ENCODE measurements around the gene ZBTB40. TPM values are rescaled to one million over a fixed set of nuclear protein-coding genes. Genes with fewer than 3 reads are reported as not detected.

ZBTB40 gene
- total RNA-seq, 1 donor from 2014 or later = 13.0 TPM

- Histone ChIP-seq H3K4me3 (no peak overlapping the region), H3K27me3 (no peaks in the 10 kb centered on the region), H3K27ac (no peak overlapping the region), H3K36me3 (no peaks in the 10 kb centered on the region), H3K4me1 (peaks cover 0 to 9% of the 10 kb centered on the region in 2 donors), H3K9me3 (peaks cover 0 to 6% of the 10 kb centered on the region in 2 donors)
- no peak for DNase-seq (ENCODE audit: low spot score in 2 of 2)
- intact Hi-C loops (cut with DNase I) = no loop called here
- no peak for TF ChIP-seq CTCF (IDR thresholded peaks at IDR 0.05)
These were observed 14.0 kb downstream of the ZBTB40 start for GRCh38 chr1:22465671-22466070.

- no peak overlapping the region for H3K4me3 ChIP-seq
- no peak for TF ChIP-seq CTCF (IDR thresholded peaks at IDR 0.05)
- H3K9me3 ChIP-seq = peaks cover 0 to 1% of the 10 kb centered on the region in 2 donors
- peaks cover 9 to 22% of the 10 kb centered on the region in 2 donors for H3K4me1 ChIP-seq
- DNase-seq (ENCODE audit: low spot score in 2 of 2) = no peak
- no peak overlapping the region for H3K27ac ChIP-seq
- H3K36me3 ChIP-seq = no peaks in the 10 kb centered on the region
- intact Hi-C loops (cut with DNase I) = no loop called here
- no peaks in the 10 kb centered on the region for H3K27me3 ChIP-seq
These were observed 18.6 kb downstream of the ZBTB40 start for GRCh38 chr1:22470227-22470626.

- Histone ChIP-seq H3K9me3 (no peaks in the 10 kb centered on the region), H3K4me3 (no peak overlapping the region), H3K4me1 (peaks cover 9 to 22% of the 10 kb centered on the region in 2 donors), H3K36me3 (no peaks in the 10 kb centered on the region), H3K27me3 (no peaks in the 10 kb centered on the region), H3K27ac (peak overlapping the region in 1 of 2 donors; percentile 37)
- DNase-seq (ENCODE audit: low spot score in 2 of 2) = no peak
- TF ChIP-seq CTCF (IDR thresholded peaks at IDR 0.05) = no peak
- intact Hi-C loops (cut with DNase I) = no loop called here
These were observed 19.4 kb downstream of the ZBTB40 start for GRCh38 chr1:22471078-22471477.

- intact Hi-C loops (cut with DNase I) = no loop called here
- H3K4me3 ChIP-seq = no peak overlapping the region
- DNase-seq (ENCODE audit: low spot score in 2 of 2) = no peak
- H3K27ac ChIP-seq = peak overlapping the region; percentile 37 to 62
- TF ChIP-seq CTCF (IDR thresholded peaks at IDR 0.05) = no peak
- H3K9me3 ChIP-seq = no peaks in the 10 kb centered on the region
- H3K4me1 ChIP-seq = peaks cover 9 to 22% of the 10 kb centered on the region in 2 donors
- H3K36me3 ChIP-seq = no peaks in the 10 kb centered on the region
- H3K27me3 ChIP-seq = no peaks in the 10 kb centered on the region
These were observed 20.0 kb downstream of the ZBTB40 start for GRCh38 chr1:22471610-22472009.

GRCh38 chr1:22472596-22472995 is 20.9 kb downstream of the ZBTB40 start:
- no peak for DNase-seq (ENCODE audit: low spot score in 2 of 2)
- H3K4me3 ChIP-seq = no peak overlapping the region
- H3K4me1 ChIP-seq = peaks cover 9 to 22% of the 10 kb centered on the region in 2 donors
- no peak for TF ChIP-seq CTCF (IDR thresholded peaks at IDR 0.05)
- H3K27ac ChIP-seq = peak overlapping the region; percentile 37 to 62
- H3K9me3 ChIP-seq = no peaks in the 10 kb centered on the region
- no peaks in the 10 kb centered on the region for H3K36me3 ChIP-seq
- intact Hi-C loops (cut with DNase I) = no loop called here
- H3K27me3 ChIP-seq = no peaks in the 10 kb centered on the region

GRCh38 chr1:22473952-22474351 is 22.3 kb downstream of the ZBTB40 start:
- Histone ChIP-seq H3K4me1 (peaks cover 9 to 22% of the 10 kb centered on the region in 2 donors), H3K27me3 (no peaks in the 10 kb centered on the region), H3K9me3 (no peaks in the 10 kb centered on the region), H3K36me3 (no peaks in the 10 kb centered on the region), H3K27ac (no peak overlapping the region), H3K4me3 (no peak overlapping the region)
- TF ChIP-seq CTCF (IDR thresholded peaks at IDR 0.05) = no peak
- DNase-seq (ENCODE audit: low spot score in 2 of 2) = no peak
- intact Hi-C loops (cut with DNase I) = no loop called here
